Measurements from ENCODE around the gene AHCYL1. TPM values are rescaled to one million over a fixed set of nuclear protein-coding genes. Genes with fewer than 3 reads are reported as not detected.
A peak's percentile ranks its signal among the peaks of the same experiment; 100 is the strongest.

Gene AHCYL1
- total RNA-seq, 2 donors from 2014 or later, result 42.9 to 55.7 TPM

- ATAC-seq (peak in 1 of 2 donors; percentile 8), DNase-seq (no peak)
- intact Hi-C loops (cut with DNase I), result no loop called here
Observed at GRCh38 chr1:110067893-110068645, 83.5 kb downstream of the AHCYL1 start.

DNA sequence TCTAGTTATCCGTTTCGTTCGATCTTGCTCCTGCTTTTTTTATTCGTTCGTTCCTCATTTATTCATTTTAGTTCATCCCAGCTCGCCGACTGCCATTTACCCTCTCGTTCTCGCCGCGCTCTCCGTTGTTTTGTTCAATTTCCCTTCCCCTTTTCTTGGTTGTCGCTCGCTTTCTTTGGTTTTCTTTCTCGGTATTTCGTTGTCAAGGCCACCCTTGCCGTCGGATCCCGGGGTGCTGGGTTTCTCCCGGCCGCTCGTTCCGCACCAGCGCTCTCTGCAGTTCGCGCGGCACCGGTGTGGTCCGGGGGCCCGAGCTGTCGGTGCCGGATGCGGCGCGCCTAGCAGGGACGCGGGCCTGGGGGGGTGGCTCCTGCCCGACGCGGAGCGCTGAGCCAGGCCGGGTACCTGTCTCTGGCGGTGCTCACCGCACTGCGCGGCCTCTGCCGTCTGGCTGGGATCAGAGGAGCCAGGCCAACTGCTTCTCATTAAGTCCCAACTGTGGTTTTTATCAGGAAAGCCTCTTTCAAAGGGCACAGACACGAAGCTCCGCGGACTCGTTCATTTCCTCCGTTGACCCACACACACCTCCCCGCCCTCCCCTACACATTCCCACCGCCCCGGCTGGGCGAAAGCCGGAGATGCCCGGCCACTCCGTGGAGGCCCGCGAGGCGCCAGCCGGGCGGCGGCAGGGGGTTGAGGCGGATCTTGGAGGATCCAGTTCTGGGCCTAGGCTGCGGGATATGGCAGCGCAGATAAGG is 84.3 kb downstream of the AHCYL1 start:
- DNase-seq (no peak), ATAC-seq (no peak)
- intact Hi-C loops (cut with DNase I), result no loop called here

DNA sequence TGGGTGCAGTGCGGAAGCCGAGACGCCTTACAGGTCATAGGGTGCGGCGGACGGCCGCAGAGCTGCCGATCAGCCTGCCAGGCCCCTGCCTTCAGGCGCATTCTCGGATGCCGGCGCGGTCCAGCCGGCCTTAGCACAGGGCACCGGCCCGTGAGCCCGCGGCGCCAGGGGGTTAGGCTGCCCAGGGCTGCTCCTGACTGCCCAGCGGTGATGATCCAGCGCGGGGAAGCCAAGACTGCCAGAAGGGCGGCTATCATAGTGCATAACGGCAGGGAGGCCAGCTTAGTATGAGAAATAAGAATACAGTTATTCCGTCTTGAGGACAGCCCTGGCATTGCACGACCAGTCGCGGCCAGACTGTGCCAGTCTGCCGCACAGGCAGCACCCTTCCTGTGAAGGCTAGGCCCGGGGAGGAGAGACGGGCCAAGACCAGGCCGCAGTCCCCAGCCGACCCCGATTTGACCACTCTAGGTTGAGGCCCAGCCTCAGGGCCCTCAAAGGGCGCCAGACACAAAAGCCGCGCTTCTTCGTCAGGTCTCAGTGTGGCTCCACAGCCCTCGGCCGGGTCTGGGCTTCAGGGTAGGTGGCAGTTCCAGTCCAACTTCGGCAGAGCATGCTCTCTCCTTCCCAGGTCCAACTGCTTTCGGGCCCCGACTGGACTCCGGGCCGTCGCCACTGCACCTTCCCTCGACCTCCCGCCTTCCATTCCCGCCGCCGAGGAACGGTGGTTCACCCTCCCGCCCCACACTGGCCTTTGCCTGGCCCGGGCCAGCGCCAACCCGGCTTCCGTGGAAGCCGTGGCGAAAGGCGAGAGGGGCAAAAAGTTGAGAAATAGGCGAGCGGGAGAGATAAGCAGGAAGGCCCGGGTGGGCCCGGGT is 85.1 kb downstream of the AHCYL1 start:
- intact Hi-C loops (cut with DNase I), result no loop called here
- DNase-seq, result no peak
- ATAC-seq, result peak; percentile 20 to 35

DNA sequence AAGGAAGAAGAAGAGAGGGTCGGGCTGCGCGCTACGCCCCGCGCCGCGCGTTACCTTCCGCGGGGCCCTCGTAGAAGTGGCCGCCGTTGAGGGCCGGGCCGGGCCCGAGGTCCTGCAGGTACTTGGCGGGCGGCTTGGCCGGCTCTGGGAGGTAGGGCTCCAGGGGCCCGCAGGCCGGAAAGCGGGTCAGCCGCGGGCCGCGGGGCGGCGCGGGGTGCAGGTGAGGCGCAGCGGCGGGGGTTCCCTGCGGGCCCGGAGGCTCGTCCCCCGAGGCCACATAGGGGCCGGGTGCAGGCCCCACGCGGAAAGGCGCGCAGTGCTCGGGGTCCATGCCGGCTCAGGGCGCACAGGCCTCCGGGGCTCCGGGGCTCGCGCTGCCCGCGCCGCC is 85.7 kb downstream of the AHCYL1 start:
- DNase-seq (no peak), ATAC-seq (peak in 1 of 2 donors; percentile 17)
- intact Hi-C loops (cut with DNase I), result no loop called here

DNA sequence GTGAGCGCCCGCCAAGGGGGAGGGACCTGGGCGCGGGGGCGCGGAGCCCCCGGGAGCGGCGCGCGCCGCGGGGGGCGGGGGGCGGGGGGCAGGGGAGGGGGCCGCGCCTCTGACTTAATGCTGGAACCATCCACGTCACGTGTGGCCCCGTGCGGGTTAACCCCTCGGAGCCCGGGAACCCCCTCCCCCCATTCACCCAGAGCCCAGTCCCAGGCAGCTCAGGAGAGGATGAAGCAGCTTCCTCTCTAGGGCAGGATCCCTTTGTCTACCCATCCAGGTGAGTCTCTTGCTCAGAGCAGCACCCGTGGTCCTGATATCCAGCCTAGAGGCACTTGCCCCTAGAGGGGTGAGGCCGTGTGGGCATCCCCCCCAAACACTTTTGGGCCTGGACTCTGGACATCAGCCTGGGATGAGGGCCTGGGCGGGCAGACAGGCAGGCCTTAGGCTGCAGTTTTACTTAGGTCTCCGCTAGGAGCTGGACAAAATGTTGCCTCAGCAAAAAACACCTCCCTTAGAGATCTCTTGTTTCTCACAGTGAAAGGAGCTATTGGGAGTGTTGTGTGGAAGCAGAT is 86.2 kb downstream of the AHCYL1 start, which contains the start of gene ALX3:
Gene ALX3 (minus strand): TSS at position 2 of the 572 bp plus-strand sequence. CDS start 60 bp downstream, outside the sequence.
- ATAC-seq (no peak), DNase-seq (no peak)
- intact Hi-C loops (cut with DNase I), result no loop called here

Other genes starting within 250 kb of the AHCYL1 start
- 10 to 100 TPM; 46.8 to 68.7 TPM for gene GSTM3, start 243.7 kb upstream of the AHCYL1 start, total RNA-seq
- not detected for gene EPS8L3, start 220.8 kb upstream of the AHCYL1 start, total RNA-seq
- 10 to 100 TPM; 30.8 to 44.1 TPM for gene CSF1, start 73.9 kb upstream of the AHCYL1 start, total RNA-seq
- 10 to 100 TPM; 18.2 to 19.0 TPM for gene STRIP1, start 49.9 kb downstream of the AHCYL1 start, total RNA-seq
- gene ALX3, start 85.9 kb downstream of the AHCYL1 start, total RNA-seq, result not detected
- gene UBL4B, start 127.7 kb downstream of the AHCYL1 start, total RNA-seq, result not detected
- gene SLC6A17, start 165.7 kb downstream of the AHCYL1 start, total RNA-seq, result under 1 TPM in 1 of 2 donors, not detected in 1; 0.13 TPM
- 1 to 10 TPM; 8.7 to 8.8 TPM for gene KCNC4, start 225.5 kb downstream of the AHCYL1 start, total RNA-seq

All from left cardiac atrium (tissue), 4 donors.